HepG2 (cell line): ENCODE data around the gene DDC. TPM values are rescaled to one million over a fixed set of nuclear protein-coding genes. Genes with fewer than 3 reads are reported as not detected.

ENCODE experiments used
- AKAP8 ChIP-seq: sonication (generic); formaldehyde crosslinking; IDR thresholded peaks from 2 replicates; pipeline ENCODE4 v1.5.1; 2020; ENCODE audit warnings: mild to moderate bottlenecking, missing genetic modification reagents
- ATF1 ChIP-seq: IDR thresholded peaks from 2 replicates; pipeline ENCODE4 v1.6.1; 2016; ENCODE audit warnings: mild to moderate bottlenecking, control low read depth
- BCL6 ChIP-seq: IDR thresholded peaks from 2 replicates; pipeline ENCODE4 v1.6.1; 2016; ENCODE audit warnings: missing genetic modification reagents, missing compliant biosample characterization
- BRF2 ChIP-seq: sonication (generic); formaldehyde crosslinking; IDR thresholded peaks from 2 replicates; pipeline ENCODE4 v1.8.1; 2022; ENCODE audit warnings: mild to moderate bottlenecking, missing genetic modification reagents
- GZF1 ChIP-seq: sonication (generic); formaldehyde crosslinking; IDR thresholded peaks from 2 replicates; pipeline ENCODE4 v1.5.1; 2020; ENCODE audit warnings: mild to moderate bottlenecking, missing genetic modification reagents
- KAT8 ChIP-seq: IDR thresholded peaks from 2 replicates; pipeline ENCODE4 v1.6.1; 2016; ENCODE audit warnings: missing genetic modification reagents, missing compliant biosample characterization
- KDM4B ChIP-seq: sonication (generic); formaldehyde crosslinking; IDR thresholded peaks from 2 replicates; pipeline ENCODE4 v1.4.0; 2020; ENCODE audit warnings: missing genetic modification reagents
- SALL2 ChIP-seq: sonication (generic); formaldehyde crosslinking; IDR thresholded peaks from 2 replicates; pipeline ENCODE4 v1.8.1; 2023; ENCODE audit warnings: mild to moderate bottlenecking, missing genetic modification reagents, inconsistent platforms
- SIN3B ChIP-seq: fragments of 150-350 bp; IDR thresholded peaks from 2 replicates; pipeline ENCODE4 v1.6.1; 2014; ENCODE audit warnings: low read length
- THYN1 ChIP-seq: sonication (generic); formaldehyde crosslinking; IDR thresholded peaks from 2 replicates; pipeline ENCODE4 v1.8.1; 2023; ENCODE audit warnings: low read depth, mild to moderate bottlenecking, moderate library complexity, missing genetic modification reagents, borderline replicate concordance
- U2AF1 ChIP-seq: fragments of 200-400 bp; formaldehyde crosslinking; optimal IDR thresholded peaks from 2 replicates; pipeline ENCODE3; 2017; ENCODE audit warnings: mild to moderate bottlenecking, low read depth, low read length
- ZMYM4 ChIP-seq: sonication (generic); formaldehyde crosslinking; IDR thresholded peaks from 2 replicates; pipeline ENCODE4 v1.8.1; 2023; ENCODE audit warnings: mild to moderate bottlenecking, missing genetic modification reagents
- ZNF17 ChIP-seq: sonication (generic); formaldehyde crosslinking; IDR thresholded peaks from 2 replicates; pipeline ENCODE4 v1.5.0; 2020; ENCODE audit warnings: mild to moderate bottlenecking, missing genetic modification reagents
- ZNF251 ChIP-seq: sonication (generic); formaldehyde crosslinking; IDR thresholded peaks from 2 replicates; pipeline ENCODE4 v1.9.0; 2021; ENCODE audit warnings: mild to moderate bottlenecking, missing genetic modification reagents
- ZNF546 ChIP-seq: sonication (generic); formaldehyde crosslinking; conservative IDR thresholded peaks from 2 replicates; pipeline ENCODE4 v1.8.1; 2023; ENCODE audit warnings: mild to moderate bottlenecking, missing genetic modification reagents
- ZNF652 ChIP-seq: IDR thresholded peaks from 2 replicates; pipeline ENCODE4 v1.6.1; 2016; ENCODE audit warnings: low read depth, borderline replicate concordance
- ZNF777 ChIP-seq: sonication (generic); formaldehyde crosslinking; IDR thresholded peaks from 2 replicates; pipeline ENCODE4 v1.4.0; 2020; ENCODE audit warnings: missing genetic modification reagents
- polyA plus RNA-seq, 8 experiments: library from polyadenylated mRNA; depleted of rRNA in 3 of 8; stranded (reverse) in 7 of 8; unstranded in 1 of 8; fragments of >200 nt; fragmentation: Illumina TruSeq in 4 of 8; extraction: Trizol in 4 of 8; gene quantifications; 2 replicates each; pipeline versions ENCODE4 v1.2.1 to v1.2.3, GENCODE V29; 2011 to 2016; ENCODE audit warnings: low read depth in 4 of 8, missing spikeins in 1 of 8, mixed read lengths in 1 of 8; ENCODE audit not compliant: insufficient read depth in 1 of 8
- total RNA-seq, 5 experiments: library from RNA; depleted of rRNA; stranded (reverse); fragments of >200 nt; fragmentation: Illumina TruSeq; extraction: Trizol; gene quantifications; 2 replicates each; pipeline ENCODE4 v1.2.3, GENCODE V29; 2016; ENCODE audit warnings: low read depth in 1 of 5
- TF ChIP-seq, protein P1 (sequence below): sonication (generic); formaldehyde crosslinking; conservative IDR thresholded peaks from 2 replicates; pipeline ENCODE4 v1.4.0; 2020; ENCODE audit warnings: missing genetic modification reagents
- TF ChIP-seq, protein P2 (sequence below), 2 experiments: sonication (generic) in 1 of 2; formaldehyde crosslinking in 1 of 2; IDR thresholded peaks; 2 replicates each; pipeline versions ENCODE4 v1.5.1 to v1.6.1; 2011 to 2020; ENCODE audit warnings: borderline replicate concordance in 1 of 2, low read depth in 1 of 2, low read length in 1 of 2, mild to moderate bottlenecking in 1 of 2, missing genetic modification reagents in 1 of 2, moderate library complexity in 1 of 2
- TF ChIP-seq, protein P3 (sequence below): sonication (generic); formaldehyde crosslinking; IDR thresholded peaks from 2 replicates; pipeline ENCODE4 v1.9.0; 2021; ENCODE audit warnings: missing genetic modification reagents, borderline replicate concordance
- TF ChIP-seq, protein P4 (sequence below): IDR thresholded peaks from 2 replicates; pipeline ENCODE4 v1.6.1; 2012; ENCODE audit warnings: inconsistent platforms
- TF ChIP-seq, protein P5 (sequence below): sonication (generic); formaldehyde crosslinking; IDR thresholded peaks from 2 replicates; pipeline ENCODE4 v1.5.0; 2020; ENCODE audit warnings: missing genetic modification reagents

Gene DDC
- total and polyA plus RNA-seq, 2 of the 13 experiments (the other 11 are each of a cell fraction or from before 2014, with no cell fraction given) = 11.7 to 93.3 TPM

DNA sequence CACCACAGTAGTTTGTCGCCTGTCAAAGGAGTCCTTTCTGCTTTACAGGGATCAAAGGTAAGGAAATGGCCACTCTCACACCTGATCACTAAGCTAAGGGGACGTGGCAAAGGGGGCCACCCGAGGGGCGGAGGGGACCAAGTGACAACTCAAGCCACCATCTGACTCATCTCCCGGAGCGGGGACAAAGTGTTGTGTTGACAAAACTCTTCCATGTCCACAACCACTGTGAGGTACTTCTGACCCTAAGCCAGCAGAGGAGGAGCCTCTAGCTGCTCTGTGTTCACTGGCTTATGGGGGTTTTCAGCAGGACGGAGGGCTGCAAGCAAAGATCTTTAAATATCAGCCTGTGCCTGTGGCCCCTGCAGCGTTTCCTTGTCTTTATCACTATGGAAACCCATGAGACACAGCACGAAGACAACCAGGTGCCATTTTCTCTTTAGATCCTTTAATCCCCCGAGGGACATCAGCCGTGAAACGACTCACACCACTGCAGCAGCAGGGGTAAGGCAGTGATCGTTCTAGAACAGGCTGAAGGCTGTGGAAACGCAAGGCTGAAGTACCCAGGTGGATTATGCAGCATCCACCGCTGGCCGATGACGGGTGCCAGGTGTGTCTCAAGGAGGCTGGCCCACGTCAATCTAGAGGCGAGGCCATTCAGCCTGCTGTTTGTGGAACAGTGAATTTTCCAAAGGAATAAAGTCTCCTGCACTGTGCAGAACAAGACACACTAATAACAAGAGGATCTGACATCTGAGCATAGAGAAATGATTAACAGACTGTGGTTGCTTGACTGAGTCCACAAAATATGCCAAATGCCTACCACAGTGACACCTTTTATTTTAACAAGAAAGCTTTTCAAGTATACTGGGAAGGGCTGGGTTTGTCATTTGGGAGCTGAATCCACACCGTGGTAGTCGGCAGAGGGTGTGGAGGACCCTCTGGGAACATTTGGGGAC is 26.6 kb upstream of the DDC start (continued):
- TF ChIP-seq, protein P1, sequence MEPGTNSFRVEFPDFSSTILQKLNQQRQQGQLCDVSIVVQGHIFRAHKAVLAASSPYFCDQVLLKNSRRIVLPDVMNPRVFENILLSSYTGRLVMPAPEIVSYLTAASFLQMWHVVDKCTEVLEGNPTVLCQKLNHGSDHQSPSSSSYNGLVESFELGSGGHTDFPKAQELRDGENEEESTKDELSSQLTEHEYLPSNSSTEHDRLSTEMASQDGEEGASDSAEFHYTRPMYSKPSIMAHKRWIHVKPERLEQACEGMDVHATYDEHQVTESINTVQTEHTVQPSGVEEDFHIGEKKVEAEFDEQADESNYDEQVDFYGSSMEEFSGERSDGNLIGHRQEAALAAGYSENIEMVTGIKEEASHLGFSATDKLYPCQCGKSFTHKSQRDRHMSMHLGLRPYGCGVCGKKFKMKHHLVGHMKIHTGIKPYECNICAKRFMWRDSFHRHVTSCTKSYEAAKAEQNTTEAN (CRISPR knock-in tag) = no peak
- TF ChIP-seq, protein P2, sequence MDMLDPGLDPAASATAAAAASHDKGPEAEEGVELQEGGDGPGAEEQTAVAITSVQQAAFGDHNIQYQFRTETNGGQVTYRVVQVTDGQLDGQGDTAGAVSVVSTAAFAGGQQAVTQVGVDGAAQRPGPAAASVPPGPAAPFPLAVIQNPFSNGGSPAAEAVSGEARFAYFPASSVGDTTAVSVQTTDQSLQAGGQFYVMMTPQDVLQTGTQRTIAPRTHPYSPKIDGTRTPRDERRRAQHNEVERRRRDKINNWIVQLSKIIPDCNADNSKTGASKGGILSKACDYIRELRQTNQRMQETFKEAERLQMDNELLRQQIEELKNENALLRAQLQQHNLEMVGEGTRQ (IDR thresholded peaks at IDR 0.05; ENCODE audit: low read depth, low read length) = no peak
- TF ChIP-seq, protein P2 (CRISPR knock-in tag; IDR thresholded peaks at IDR 0.05; ENCODE audit: borderline replicate concordance) = no peak
- no peak for TF ChIP-seq ZNF652 (CRISPR knock-in tag)
- TF ChIP-seq, protein P3, sequence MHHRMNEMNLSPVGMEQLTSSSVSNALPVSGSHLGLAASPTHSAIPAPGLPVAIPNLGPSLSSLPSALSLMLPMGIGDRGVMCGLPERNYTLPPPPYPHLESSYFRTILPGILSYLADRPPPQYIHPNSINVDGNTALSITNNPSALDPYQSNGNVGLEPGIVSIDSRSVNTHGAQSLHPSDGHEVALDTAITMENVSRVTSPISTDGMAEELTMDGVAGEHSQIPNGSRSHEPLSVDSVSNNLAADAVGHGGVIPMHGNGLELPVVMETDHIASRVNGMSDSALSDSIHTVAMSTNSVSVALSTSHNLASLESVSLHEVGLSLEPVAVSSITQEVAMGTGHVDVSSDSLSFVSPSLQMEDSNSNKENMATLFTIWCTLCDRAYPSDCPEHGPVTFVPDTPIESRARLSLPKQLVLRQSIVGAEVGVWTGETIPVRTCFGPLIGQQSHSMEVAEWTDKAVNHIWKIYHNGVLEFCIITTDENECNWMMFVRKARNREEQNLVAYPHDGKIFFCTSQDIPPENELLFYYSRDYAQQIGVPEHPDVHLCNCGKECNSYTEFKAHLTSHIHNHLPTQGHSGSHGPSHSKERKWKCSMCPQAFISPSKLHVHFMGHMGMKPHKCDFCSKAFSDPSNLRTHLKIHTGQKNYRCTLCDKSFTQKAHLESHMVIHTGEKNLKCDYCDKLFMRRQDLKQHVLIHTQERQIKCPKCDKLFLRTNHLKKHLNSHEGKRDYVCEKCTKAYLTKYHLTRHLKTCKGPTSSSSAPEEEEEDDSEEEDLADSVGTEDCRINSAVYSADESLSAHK (CRISPR knock-in tag) = no peak
- TF ChIP-seq ZMYM4 (CRISPR knock-in tag) = peak; percentile 67
- TF ChIP-seq ZNF546 (CRISPR knock-in tag) = no peak
- no peak for TF ChIP-seq THYN1 (CRISPR knock-in tag)
- TF ChIP-seq, protein P4, sequence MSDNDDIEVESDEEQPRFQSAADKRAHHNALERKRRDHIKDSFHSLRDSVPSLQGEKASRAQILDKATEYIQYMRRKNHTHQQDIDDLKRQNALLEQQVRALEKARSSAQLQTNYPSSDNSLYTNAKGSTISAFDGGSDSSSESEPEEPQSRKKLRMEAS = peak; percentile 44
- no peak for TF ChIP-seq KDM4B (CRISPR knock-in tag)
- TF ChIP-seq ZNF251 (CRISPR knock-in tag) = no peak
- TF ChIP-seq ZNF777 (CRISPR knock-in tag) = no peak
- TF ChIP-seq SALL2 (CRISPR knock-in tag) = no peak
- TF ChIP-seq ZNF17 = no peak
- no peak for TF ChIP-seq ATF1 (CRISPR knock-in tag)
- TF ChIP-seq SIN3B = no peak
- TF ChIP-seq GZF1 (CRISPR knock-in tag) = no peak
- no peak for TF ChIP-seq U2AF1
- TF ChIP-seq, protein P5, sequence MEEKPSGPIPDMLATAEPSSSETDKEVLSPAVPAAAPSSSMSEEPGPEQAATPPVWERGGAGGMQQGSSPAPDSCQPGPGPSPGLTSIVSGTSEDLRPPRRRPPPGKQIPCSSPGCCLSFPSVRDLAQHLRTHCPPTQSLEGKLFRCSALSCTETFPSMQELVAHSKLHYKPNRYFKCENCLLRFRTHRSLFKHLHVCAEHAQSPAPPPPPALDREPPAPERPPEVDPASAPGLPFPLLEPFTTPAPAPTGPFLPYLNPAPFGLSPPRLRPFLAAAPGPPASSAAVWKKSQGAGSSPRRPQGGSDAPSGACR (CRISPR knock-in tag) = 0 out of 2 replicates have a peak, but pooled peaks have one; percentile 34
- TF ChIP-seq AKAP8 = no peak
- peak; percentile 55; the same call in 1 of the 2 replicates for TF ChIP-seq KAT8 (CRISPR knock-in tag)
- TF ChIP-seq BCL6 (CRISPR knock-in tag) = no peak
- no peak for TF ChIP-seq BRF2
